Kidney epithelial cell (primary cell): ENCODE measurements around the gene FAM234A. TPM values are rescaled to one million over a fixed set of nuclear protein-coding genes. Genes with fewer than 3 reads are reported as not detected.

Experiments used
- DNase-seq: peaks from one replicate; pipeline ENCODE4 v3.0.0-alpha.2; 2010; ENCODE audit warnings: low read depth
- H3K27me3 ChIP-seq: 2 replicates; pipeline ENCODE4 v1.6.0; 2011; ENCODE audit warnings: low read length; ENCODE audit not compliant: control insufficient read depth, insufficient read depth
- H3K36me3 ChIP-seq: 2 replicates; pipeline ENCODE4 v1.5.1; 2011; ENCODE audit warnings: low read length; ENCODE audit not compliant: control insufficient read depth, insufficient read depth
- H3K4me3 ChIP-seq: 2 replicates; pipeline ENCODE4 v1.5.1; 2011; ENCODE audit warnings: low read depth, mild to moderate bottlenecking, control low read depth, low read length
- CTCF ChIP-seq: IDR thresholded peaks from 2 replicates; pipeline ENCODE4 v1.5.1; 2011; ENCODE audit warnings: mild to moderate bottlenecking, moderate library complexity, low read length, control low read depth, inconsistent platforms; ENCODE audit not compliant: insufficient read depth, poor library complexity, severe bottlenecking
- total RNA-seq: library from RNA; depleted of rRNA; stranded (reverse); fragments of >200 nt; gene quantifications from 2 replicates; pipeline ENCODE4 v1.2.3, GENCODE V29; 2015

The FAM234A gene
- total RNA-seq, 1 donor from 2014 or later = 97.5 TPM

GRCh38 chr16:287298-287811 lies 52.7 kb downstream of the FAM234A start:
- no peak for DNase-seq
- Histone ChIP-seq H3K36me3 (no peaks in the 10 kb centered on the region), H3K4me3 (no peak overlapping the region), H3K27me3 (peaks cover 8% of the 10 kb centered on the region)
- TF ChIP-seq CTCF = no peak

DNA sequence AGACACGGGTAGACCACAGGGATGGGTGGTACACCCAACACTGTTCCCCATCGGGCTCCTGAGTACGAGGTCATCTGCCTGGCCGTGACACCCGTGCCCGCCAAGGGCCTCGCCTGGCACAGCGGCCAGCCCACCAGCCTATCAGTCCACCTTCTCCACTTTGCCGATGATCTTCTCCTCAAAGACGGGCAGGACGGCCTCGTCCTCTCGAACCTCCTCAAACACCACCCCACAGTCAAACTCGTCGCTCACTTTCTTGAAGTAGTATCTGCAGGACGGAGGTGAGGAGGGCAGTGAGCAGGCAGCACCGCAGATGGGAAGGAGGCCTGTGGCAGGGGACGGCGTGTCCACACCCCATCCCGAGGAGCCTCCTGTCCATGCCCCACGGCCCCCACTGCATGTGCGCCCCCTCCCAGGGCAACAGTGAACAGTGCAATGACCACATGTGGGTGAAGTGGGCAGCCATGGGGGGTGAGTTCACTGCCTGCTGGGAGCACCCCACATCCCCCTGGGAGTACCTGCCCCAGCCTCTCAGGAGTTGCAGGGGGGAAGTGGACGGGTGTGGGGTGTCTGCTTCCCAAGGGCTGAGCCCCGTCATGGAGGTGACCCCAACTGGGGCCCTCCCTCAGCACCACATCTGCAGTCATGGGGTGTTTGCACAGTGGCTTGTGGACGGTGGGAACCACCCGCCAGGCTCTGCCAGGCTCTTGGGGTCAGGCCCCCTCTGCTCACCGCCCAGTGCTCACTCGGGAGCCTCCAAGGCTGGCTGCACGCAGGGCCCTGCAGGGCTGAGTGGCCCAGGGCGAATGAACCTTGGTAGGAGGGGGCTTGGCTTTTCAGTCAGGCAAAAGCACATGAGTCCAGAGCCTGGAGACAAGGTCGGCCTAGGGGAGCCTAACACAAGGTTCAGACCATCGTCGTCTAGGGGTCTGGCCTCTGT lies 53.6 kb downstream of the FAM234A start:
- Histone ChIP-seq H3K36me3 (no peaks in the 10 kb centered on the region), H3K4me3 (no peak overlapping the region), H3K27me3 (peaks cover 3% of the 10 kb centered on the region)
- DNase-seq = no peak
- no peak for TF ChIP-seq CTCF

DNA sequence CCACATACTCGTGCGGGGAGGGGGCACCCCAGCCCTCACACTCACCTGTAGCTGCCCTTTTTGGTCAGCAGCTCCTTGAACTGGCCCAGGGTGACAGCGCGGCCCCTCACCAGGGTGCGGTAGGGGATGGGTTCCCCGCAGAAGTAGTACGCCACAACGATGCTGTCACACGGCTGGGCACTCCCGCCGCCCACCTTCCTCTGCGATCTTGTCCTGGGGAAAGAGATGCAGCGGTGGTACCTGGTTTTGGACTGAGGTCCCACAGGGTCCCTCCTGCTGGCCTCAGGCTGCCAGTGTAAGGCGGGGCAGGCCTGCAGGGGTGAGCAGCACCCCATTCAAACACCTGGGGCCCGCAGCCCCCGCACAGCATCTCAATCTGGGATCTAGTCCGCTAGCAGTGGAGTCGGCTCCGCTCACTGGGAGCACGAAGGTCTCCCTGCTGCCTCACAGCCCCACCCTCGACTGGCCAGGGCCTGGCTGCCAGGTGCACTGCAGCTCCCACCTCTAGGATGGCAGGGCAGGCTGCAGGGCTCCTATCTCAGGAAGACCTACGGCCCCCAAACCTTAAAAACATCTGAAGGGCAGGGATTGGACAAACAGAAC lies 54.9 kb downstream of the FAM234A start:
- H3K4me3 ChIP-seq = no peak overlapping the region
- H3K36me3 ChIP-seq = no peaks in the 10 kb centered on the region
- DNase-seq = no peak
- H3K27me3 ChIP-seq = no peaks in the 10 kb centered on the region
- TF ChIP-seq CTCF = no peak

- Histone ChIP-seq H3K36me3 (no peaks in the 10 kb centered on the region), H3K4me3 (no peak overlapping the region), H3K27me3 (no peaks in the 10 kb centered on the region)
- no peak for DNase-seq
- TF ChIP-seq CTCF = no peak
Observed at GRCh38 chr16:290015-290680, 55.5 kb downstream of the FAM234A start.

- no peak for DNase-seq
- Histone ChIP-seq H3K36me3 (no peaks in the 10 kb centered on the region), H3K4me3 (no peak overlapping the region), H3K27me3 (no peaks in the 10 kb centered on the region)
- no peak for TF ChIP-seq CTCF
Observed at GRCh38 chr16:290681-291405, 56.2 kb downstream of the FAM234A start.
